Activated CD4-positive, CD25-positive, alpha-beta regulatory T cell treated with anti-CD3 and anti-CD28 coated beads, Interleukin-2, amount 50 U/mL, for 24 hours (primary cell): ENCODE results near the gene ELK1.
"Not testable (repeated sequence)": the region's sequence is repeated elsewhere in the genome, so short reads cannot be mapped to it uniquely, and the experiment has no call there.

ENCODE experiments used
- ATAC-seq, 2 donors: fragments of 150-1000 bp; cut with Tn5 transposase; one replicate each; pipeline ENCODE4 v1.10.0; 2021; ENCODE audit warnings: mild to moderate bottlenecking in 1 of 2, moderate library complexity in 1 of 2

ELK1 gene

GRCh38 chrX:47610511-47610910, 39.9 kb downstream of the ELK1 start:
- no peak for ATAC-seq

- ATAC-seq: no peak
Measured at GRCh38 chrX:47608130-47608810, 42.1 kb downstream of the ELK1 start.

DNA sequence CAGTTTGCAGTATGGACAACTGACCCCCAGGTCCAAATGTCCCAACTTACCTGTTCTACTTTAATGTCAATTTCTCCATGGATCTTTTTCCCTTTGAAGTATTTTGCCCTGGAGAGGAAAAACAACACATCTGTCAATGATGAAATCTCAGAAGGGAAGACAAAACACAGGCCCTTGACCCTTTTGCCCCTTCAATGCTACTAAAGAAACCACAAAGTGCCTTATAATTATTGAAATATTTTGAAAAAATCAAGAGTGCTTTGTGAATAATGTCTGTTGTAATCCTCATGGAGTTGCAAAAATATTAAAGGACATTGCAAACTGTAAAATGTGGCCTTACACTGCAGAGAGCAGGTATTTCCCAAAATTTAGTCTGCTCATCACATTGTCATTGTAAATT, 43.3 kb downstream of the ELK1 start:
- no peak for ATAC-seq

- no peak for ATAC-seq
Measured at GRCh38 chrX:47605024-47605423, 45.3 kb downstream of the ELK1 start.

- not testable (repeated sequence) for ATAC-seq
Measured at GRCh38 chrX:47603125-47603524, 47.2 kb downstream of the ELK1 start.

DNA sequence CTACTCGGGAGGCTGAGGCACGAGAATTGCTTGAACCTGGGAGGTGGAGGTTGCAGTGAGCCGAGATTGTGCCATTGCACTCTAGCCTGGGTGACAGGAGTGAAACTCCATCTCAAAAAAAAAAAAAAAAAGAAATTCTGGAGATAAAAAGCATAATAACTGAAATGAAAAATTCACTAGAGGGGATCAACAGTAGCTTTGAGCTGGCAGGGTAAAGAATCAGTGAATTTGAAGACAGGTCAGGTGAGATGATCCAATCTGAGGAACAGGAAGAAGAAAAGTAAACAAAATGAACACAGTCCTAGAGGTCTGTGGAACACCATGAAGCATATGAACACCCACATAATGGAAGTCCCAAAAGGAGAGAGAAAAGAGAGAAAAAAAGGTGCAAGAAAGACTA, 53.1 kb downstream of the ELK1 start:
- ATAC-seq: no peak

GRCh38 chrX:47596256-47596655, 54.1 kb downstream of the ELK1 start:
- no peak for ATAC-seq

DNA sequence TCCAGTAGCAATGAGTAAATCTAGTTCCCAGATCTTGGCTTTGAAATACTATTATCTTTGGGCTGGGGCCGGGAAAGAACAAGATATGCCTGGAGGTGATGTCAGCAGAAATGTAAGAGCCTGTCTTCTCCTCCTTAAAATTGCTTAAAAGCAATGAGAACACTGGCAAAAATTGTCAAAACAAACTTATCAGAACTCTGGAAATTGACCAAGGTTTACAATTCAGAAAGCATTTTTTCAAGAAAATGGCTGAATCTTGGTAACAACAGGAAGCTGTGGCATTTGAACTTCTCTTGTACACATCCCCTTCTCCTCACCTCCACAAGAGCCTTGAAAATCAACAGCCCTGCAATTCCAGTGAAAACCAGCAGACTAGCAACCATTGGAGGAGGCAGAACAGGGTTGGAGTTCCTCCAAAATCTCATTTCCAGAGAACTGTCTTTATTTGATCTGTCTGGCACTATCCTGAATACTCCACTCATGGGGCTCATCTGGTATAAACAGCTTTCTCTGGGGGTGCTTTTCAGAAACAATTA, 54.6 kb downstream of the ELK1 start:
- ATAC-seq: no peak

DNA sequence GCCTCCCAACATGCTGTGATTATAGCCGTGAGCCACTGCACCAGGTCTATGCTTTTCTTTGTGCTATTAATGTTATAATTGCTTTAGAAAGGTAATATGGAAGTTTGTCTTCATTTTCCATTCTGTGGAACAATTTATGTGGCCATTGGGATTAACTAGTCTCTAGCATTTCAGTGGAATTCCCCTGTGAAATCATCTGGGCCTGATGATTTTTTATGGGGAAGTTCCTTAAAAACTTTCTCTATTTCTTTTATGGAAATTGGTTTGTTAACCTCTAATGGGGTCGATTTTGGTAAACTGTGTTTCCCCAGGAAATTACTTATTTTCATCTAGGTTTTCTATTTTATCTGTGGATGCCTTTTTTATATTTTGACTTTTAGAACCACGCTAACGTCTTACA, 56.8 kb downstream of the ELK1 start:
- ATAC-seq: no peak

- ATAC-seq: no peak
Measured at GRCh38 chrX:47590984-47591383, 59.4 kb downstream of the ELK1 start.

GRCh38 chrX:47587906-47588735, 62.2 kb downstream of the ELK1 start:
- ATAC-seq: no peak

- no peak for ATAC-seq
Measured at GRCh38 chrX:47587091-47587891, 63.1 kb downstream of the ELK1 start.

DNA sequence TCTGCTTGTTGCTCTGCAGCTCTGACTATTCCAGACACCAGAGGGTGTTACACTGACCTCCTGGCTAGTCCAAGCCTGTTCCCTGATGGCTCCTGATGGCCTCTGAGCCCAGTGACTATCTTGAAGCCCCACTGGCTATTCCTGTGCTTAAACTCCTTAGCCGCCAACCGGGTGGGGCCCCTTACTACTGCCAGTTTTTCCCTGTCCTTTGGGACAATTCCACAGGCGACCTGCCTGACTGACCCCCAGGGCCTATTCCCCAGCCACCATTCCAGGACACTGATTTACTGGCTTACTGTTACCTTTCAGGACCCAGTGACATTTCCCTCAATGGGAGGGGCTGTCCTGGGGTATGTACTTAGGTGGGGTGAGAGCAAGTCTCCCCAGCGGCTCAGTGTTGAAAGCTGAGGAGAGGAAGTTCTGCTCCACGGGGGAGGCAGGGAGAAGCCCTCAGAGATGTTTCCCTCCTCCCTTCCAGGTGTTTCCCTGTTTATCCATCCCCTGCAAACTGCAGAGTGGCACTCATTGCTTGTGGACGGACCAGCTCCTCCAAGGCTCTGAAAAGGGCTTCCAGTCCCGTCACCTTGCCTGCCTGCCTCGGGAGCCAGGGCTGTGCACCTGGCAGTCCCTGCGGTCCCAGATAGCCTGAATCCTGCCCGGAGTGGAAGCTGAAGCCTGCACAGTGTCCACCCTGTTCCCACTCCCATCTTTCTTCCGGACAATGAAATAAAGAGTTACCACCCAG, 64.1 kb downstream of the ELK1 start:
- ATAC-seq: no peak
